Sigmoid colon (tissue), 4 donors: ENCODE measurements around the gene PCDHB1.

Source experiments
- CTCF ChIP-seq, 4 experiments: fragments of 450-650 bp in 3 of 4; fragments of 200-600 bp in 1 of 4; IDR thresholded peaks; one replicate each; pipeline ENCODE4 v1.5.1; 2016 to 2019; ENCODE audit warnings: antibody characterized with exemption in 4 of 4, mild to moderate bottlenecking in 3 of 4, moderate library complexity in 2 of 4
- POLR2AphosphoS5 ChIP-seq, 4 donors: sonication (generic); formaldehyde crosslinking; IDR thresholded peaks; one replicate each; pipeline ENCODE4 v1.6.1; 2017; ENCODE audit warnings: antibody characterized with exemption in 4 of 4

- TF ChIP-seq CTCF (IDR thresholded peaks at IDR 0.05) (no peak), POLR2AphosphoS5 (IDR thresholded peaks at IDR 0.05) (no peak)
Observed at GRCh38 chr5:141041427-141041785, 9.8 kb upstream of the PCDHB1 start.
